Breast epithelium (tissue), 4 donors: Measurements from ENCODE around the gene PIGU. TPM values are rescaled to one million over a fixed set of nuclear protein-coding genes. Genes with fewer than 3 reads are reported as not detected.

Experiments
- DNase-seq, 2 donors: peaks; one replicate each; pipeline ENCODE4 v3.0.0-alpha.2; 2019; ENCODE audit warnings: low spot score in 2 of 2
- H3K27ac ChIP-seq, 2 donors: fragments of 200-600 bp; sonication (generic) in 1 of 2; one replicate each; pipeline ENCODE4 v1.5.1; 2016 to 2019; ENCODE audit warnings: mild to moderate bottlenecking in 1 of 2
- H3K27me3 ChIP-seq, 2 donors: fragments of 200-600 bp; sonication (generic) in 1 of 2; one replicate each; pipeline versions ENCODE4 v1.5.1 to v1.6.0; 2017 to 2019; ENCODE audit warnings: control low read depth in 1 of 2, mild to moderate bottlenecking in 1 of 2
- H3K36me3 ChIP-seq: fragments of 200-600 bp; one replicate; pipeline ENCODE4 v1.5.1; 2019
- H3K4me1 ChIP-seq, 2 donors: fragments of 200-600 bp; sonication (generic); one replicate each; pipeline ENCODE4 v1.5.1; 2016 to 2019; ENCODE audit warnings: control low read depth in 1 of 2
- H3K4me3 ChIP-seq, 3 donors: fragments of 200-600 bp; sonication (generic); 1 replicate in 2 of 3; 2 replicates in 1 of 3; pipeline ENCODE4 v1.5.1; 2016 to 2019; ENCODE audit warnings: mild to moderate bottlenecking in 3 of 3, moderate library complexity in 2 of 3
- H3K9me3 ChIP-seq, 2 donors: fragments of 200-600 bp; sonication (generic) in 1 of 2; one replicate each; pipeline ENCODE4 v1.5.1; 2016 to 2019; ENCODE audit warnings: control low read depth in 1 of 2
- POLR2A ChIP-seq: fragments of 450-650 bp; IDR thresholded peaks from one replicate; pipeline ENCODE4 v1.6.1; 2016; ENCODE audit warnings: antibody characterized with exemption, mild to moderate bottlenecking, moderate library complexity
- POLR2AphosphoS5 ChIP-seq, 3 donors: sonication (generic); formaldehyde crosslinking; IDR thresholded peaks; one replicate each; pipeline ENCODE4 v1.6.1; 2017; ENCODE audit warnings: antibody characterized with exemption in 3 of 3
- intact Hi-C: fragments of 100-400 bp; cut with DNase I; formaldehyde crosslinking; loops from one replicate; pipeline ENCODE4 v1.15.1; 2023; ENCODE audit warnings: low total_unique reads
- total RNA-seq, 3 donors: library from RNA; depleted of rRNA; stranded (reverse); fragments of >200 nt; gene quantifications; one replicate each; pipeline ENCODE4 v1.1.0, GENCODE V29; 2016
- TF ChIP-seq, protein P1 (sequence below), 3 donors: fragments of 450-650 bp; IDR thresholded peaks; one replicate each; pipeline ENCODE4 v1.5.1; 2016 to 2017; ENCODE audit warnings: antibody characterized with exemption in 3 of 3, mild to moderate bottlenecking in 3 of 3, moderate library complexity in 3 of 3

PIGU gene
- total RNA-seq, 3 donors from 2014 or later, result 7.4 to 16.1 (median 15.8) TPM

DNA sequence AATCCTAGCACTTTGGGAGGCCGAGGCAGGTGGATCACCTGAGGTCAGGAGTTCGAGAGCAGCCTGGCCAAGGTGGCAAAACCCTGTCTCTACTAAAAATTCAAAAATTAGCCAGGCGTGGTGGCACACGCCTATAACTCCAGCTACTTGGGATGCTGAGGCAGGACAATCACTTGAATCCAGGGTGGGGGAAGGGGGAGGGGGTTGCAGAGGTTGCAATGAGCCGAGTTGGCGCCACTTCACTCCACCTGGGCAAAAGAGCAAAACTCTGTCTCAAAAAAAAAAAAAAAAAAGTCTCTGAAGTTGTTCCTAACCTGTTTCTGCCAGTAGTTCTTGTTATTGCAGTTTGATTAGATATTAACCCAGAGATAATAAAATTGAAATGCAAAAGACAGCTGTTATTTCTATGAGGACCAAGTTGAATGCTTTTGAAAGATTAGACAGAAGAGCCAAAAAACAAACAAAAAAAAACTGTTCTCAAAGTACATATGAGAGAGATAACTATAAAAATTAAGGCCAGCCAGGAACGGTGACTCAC is 22.6 kb downstream of the PIGU start:
- Histone ChIP-seq H3K36me3 (no peaks in the 10 kb centered on the region), H3K4me1 (no peaks in the 10 kb centered on the region), H3K27me3 (no peaks in the 10 kb centered on the region), H3K27ac (no peak overlapping the region), H3K9me3 (no peaks in the 10 kb centered on the region), H3K4me3 (no peak overlapping the region)
- intact Hi-C loops, result no loop called here
- TF ChIP-seq POLR2AphosphoS5 (IDR thresholded peaks at IDR 0.05), result no peak
- no peak for TF ChIP-seq POLR2A
- TF ChIP-seq, protein P1, sequence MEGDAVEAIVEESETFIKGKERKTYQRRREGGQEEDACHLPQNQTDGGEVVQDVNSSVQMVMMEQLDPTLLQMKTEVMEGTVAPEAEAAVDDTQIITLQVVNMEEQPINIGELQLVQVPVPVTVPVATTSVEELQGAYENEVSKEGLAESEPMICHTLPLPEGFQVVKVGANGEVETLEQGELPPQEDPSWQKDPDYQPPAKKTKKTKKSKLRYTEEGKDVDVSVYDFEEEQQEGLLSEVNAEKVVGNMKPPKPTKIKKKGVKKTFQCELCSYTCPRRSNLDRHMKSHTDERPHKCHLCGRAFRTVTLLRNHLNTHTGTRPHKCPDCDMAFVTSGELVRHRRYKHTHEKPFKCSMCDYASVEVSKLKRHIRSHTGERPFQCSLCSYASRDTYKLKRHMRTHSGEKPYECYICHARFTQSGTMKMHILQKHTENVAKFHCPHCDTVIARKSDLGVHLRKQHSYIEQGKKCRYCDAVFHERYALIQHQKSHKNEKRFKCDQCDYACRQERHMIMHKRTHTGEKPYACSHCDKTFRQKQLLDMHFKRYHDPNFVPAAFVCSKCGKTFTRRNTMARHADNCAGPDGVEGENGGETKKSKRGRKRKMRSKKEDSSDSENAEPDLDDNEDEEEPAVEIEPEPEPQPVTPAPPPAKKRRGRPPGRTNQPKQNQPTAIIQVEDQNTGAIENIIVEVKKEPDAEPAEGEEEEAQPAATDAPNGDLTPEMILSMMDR (IDR thresholded peaks at IDR 0.05), result no peak
- no peak for DNase-seq

DNA sequence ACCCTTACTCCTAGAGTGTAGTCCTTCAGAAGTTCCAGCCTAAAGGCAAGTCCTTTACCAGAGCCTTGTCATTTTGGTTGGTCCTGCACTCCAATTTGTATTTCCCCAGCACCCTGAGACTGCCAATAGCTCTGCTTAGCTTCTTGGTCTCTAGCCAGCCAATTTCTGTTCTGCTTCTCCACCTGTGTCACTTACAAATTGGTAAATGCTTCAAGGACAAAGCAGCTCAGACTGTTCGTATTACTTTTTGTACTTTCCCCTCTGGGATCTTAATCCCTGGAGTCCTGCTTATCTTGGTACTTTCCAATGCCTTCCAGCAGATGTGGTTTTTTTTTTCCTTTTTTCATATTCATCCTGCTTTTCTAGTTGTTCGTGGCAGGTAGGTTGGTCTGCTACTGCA is 25.7 kb downstream of the PIGU start:
- no peak overlapping the region for H3K4me3 ChIP-seq
- H3K4me1 ChIP-seq, result no peaks in the 10 kb centered on the region
- intact Hi-C loops, result no loop called here
- H3K9me3 ChIP-seq, result no peaks in the 10 kb centered on the region
- no peak for DNase-seq
- no peak for TF ChIP-seq POLR2A
- TF ChIP-seq POLR2AphosphoS5 (IDR thresholded peaks at IDR 0.05), result no peak
- TF ChIP-seq, protein P1 (IDR thresholded peaks at IDR 0.05), result no peak
- no peaks in the 10 kb centered on the region for H3K27me3 ChIP-seq
- H3K36me3 ChIP-seq, result no peaks in the 10 kb centered on the region
- H3K27ac ChIP-seq, result no peak overlapping the region

DNA sequence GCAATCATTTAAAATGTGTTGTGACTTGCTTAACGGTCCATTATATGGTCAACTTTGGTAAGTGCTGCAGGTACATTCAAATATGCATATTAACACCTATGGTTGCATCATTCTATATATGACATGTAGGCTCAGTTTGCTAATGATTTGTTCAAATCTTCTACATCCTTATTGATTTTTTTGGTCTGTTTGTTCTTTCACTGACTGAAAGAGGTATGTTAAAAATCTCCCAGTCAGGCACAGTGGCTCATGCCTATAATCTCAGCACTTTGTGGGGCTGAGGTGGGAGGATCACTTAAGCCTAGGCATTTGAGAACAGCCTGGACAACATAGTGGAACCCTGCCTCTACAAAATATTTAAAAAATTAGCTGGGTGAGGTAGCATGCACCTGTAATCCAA is 29.2 kb downstream of the PIGU start:
- intact Hi-C loops, result no loop called here
- no peak for TF ChIP-seq POLR2A
- TF ChIP-seq POLR2AphosphoS5 (IDR thresholded peaks at IDR 0.05), result no peak
- TF ChIP-seq, protein P1 (IDR thresholded peaks at IDR 0.05), result no peak
- Histone ChIP-seq H3K36me3 (no peaks in the 10 kb centered on the region), H3K27ac (no peak overlapping the region), H3K9me3 (no peaks in the 10 kb centered on the region), H3K27me3 (no peaks in the 10 kb centered on the region), H3K4me1 (no peaks in the 10 kb centered on the region), H3K4me3 (no peak overlapping the region)
- DNase-seq, result no peak

DNA sequence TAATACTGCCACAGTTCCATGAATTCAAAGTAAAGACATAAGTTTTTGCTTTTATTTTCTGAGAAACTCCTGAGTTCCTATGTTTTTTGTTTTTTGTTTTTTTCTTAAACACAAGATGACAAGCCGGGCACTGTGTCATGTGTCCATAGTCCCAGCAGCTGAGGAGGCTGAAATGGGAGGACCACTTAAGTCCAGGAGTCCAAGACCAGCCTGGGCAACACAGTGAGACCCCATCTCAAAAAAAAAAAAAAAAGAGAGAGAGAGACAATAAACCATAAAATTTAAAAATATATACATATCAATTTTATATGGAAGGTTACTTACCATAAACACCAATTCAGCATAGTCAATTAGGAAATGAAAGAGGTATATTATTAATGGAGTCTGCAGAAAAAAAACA is 31.9 kb downstream of the PIGU start:
- TF ChIP-seq POLR2AphosphoS5 (IDR thresholded peaks at IDR 0.05) (no peak), POLR2A (no peak)
- TF ChIP-seq, protein P1 (IDR thresholded peaks at IDR 0.05), result no peak
- Histone ChIP-seq H3K9me3 (no peaks in the 10 kb centered on the region), H3K27ac (no peak overlapping the region), H3K4me1 (no peaks in the 10 kb centered on the region), H3K36me3 (no peaks in the 10 kb centered on the region), H3K4me3 (no peak overlapping the region), H3K27me3 (no peaks in the 10 kb centered on the region)
- no peak for DNase-seq
- intact Hi-C loops, result no loop called here

DNA sequence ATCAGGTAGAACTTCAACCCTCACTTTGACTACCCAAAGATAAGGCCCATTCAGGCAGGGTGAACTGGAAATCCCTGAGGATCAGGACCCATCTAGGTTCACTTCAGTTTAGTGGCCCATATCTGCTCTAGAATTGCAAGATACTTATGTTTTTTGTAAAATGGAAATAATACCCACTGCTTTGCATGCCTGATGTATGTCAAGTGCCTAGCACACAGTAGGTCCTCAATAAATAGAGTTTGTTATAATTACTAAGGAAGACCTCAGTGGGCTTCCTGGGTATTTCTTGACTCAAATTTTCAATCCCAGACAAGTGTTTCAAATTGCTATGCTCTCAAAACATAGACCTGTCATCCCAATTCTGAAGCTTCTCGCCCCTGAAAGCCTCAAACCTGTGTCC is 32.5 kb downstream of the PIGU start:
- intact Hi-C loops, result no loop called here
- Histone ChIP-seq H3K9me3 (no peaks in the 10 kb centered on the region), H3K27ac (no peak overlapping the region), H3K4me3 (no peak overlapping the region), H3K4me1 (no peaks in the 10 kb centered on the region), H3K36me3 (no peaks in the 10 kb centered on the region), H3K27me3 (no peaks in the 10 kb centered on the region)
- no peak for TF ChIP-seq POLR2AphosphoS5 (IDR thresholded peaks at IDR 0.05)
- TF ChIP-seq POLR2A, result no peak
- TF ChIP-seq, protein P1 (IDR thresholded peaks at IDR 0.05), result no peak
- no peak for DNase-seq
